Measurements from ENCODE around the gene BEND2. TPM values are rescaled to one million over a fixed set of nuclear protein-coding genes. Genes with fewer than 3 reads are reported as not detected.
"Not testable (repeated sequence)": the region's sequence is repeated elsewhere in the genome, so short reads cannot be mapped to it uniquely, and the experiment has no call there.

The BEND2 gene
- not detected for polyA plus RNA-seq (2013, experiment 1 of 2)
- polyA plus RNA-seq (2013, experiment 2 of 2), result not detected

DNA sequence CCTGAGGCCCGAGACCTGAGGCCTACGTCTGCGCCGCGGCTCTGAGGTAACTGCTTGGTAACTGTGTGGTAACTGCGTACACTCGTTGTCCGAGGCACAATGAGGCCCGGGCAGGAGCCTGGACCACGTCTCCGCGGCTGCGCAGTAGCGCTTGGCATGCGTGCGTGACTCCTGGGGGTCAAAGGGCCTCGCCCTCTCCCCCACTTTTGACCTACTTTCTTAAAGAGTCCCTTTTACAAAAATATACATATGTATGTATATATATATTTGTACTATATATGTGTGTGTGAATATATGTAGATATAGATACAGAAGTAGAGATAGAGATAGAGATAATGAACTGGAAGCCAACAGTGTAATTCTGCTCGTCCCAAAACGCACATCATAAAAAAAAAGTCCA, at the start of gene BEND2:
TSS of gene BEND2 (minus strand) at position 101 of the 400 bp plus-strand sequence. CDS start 136 bp downstream, outside the sequence.
- no peak within 1 kb of the TSS for H2AK5ac ChIP-seq (ENCODE audit: low read depth, low read length)

DNA sequence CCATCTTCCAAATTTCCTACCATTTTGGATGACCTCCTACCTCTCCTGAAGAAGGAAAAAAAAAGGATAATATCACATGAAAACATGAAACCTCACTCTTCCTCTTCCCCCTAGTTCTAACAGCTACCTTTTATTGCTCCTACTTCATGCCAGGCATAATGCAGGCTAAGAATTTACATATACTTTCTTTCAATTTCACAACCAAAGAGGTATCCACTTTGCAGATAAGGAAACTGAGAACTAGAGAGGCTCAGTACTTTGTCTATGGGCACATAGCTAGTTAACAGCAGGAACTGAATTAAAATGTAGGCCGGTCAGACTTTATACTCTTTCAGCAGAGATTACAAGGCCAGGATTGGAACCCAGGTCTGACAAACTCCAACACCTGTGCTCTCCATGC, 34.4 kb upstream of the BEND2 start:
- no peak overlapping the region for H3K4me3 ChIP-seq (ENCODE audit: low read length in 2 of 2)
- H3K14ac ChIP-seq (ENCODE audit: low read length), result no peak overlapping the region
- H3K79me1 ChIP-seq (ENCODE audit: low read depth, low read length), result no peaks in the 10 kb centered on the region
- no peak overlapping the region for H2BK12ac ChIP-seq (ENCODE audit: low read length)
- H2BK5ac ChIP-seq (ENCODE audit: low read length), result no peak overlapping the region
- WGBS, 2 donors (ENCODE audit: extremely low coverage in 2 of 2, insufficient read length in 2 of 2, insufficient replicate concordance in 1 of 2), result no CpG with 5 or more reads among the region's 1 CpG
- DNase-seq (ENCODE audit: low spot score), result no peak
- H3K27ac ChIP-seq (replicated peaks; ENCODE audit: low read length), result no peak overlapping the region
- no peak overlapping the region for H2AK5ac ChIP-seq (ENCODE audit: low read depth, low read length)
- no peak overlapping the region for H3K18ac ChIP-seq (ENCODE audit: low read length)
- no peaks in the 10 kb centered on the region for H3K4me1 ChIP-seq (ENCODE audit: control insufficient read depth in 2 of 2, insufficient read depth in 1 of 2, low read depth in 1 of 2, low read length in 2 of 2)
- no peak overlapping the region for H3K4ac ChIP-seq (ENCODE audit: low read length)
- H3K27me3 ChIP-seq (ENCODE audit: control insufficient read depth in 3 of 3, insufficient read depth in 3 of 3, low read depth in 1 of 3, low read length in 3 of 3), result no peaks in the 10 kb centered on the region
- H2AFZ ChIP-seq (ENCODE audit: low read length), result no peak overlapping the region
- no peak overlapping the region for H3K4me2 ChIP-seq (ENCODE audit: insufficient read depth, low read length, poor library complexity, severe bottlenecking)
- peaks cover 2 to 66% of the 10 kb centered on the region in 2 donors for H3K36me3 ChIP-seq (replicated peaks in 1 of 2; ENCODE audit: control insufficient read depth in 2 of 2, insufficient read depth in 2 of 2, low read length in 2 of 2)
- H3K9ac ChIP-seq (ENCODE audit: low read depth, low read length, poor library complexity), result no peak overlapping the region
- no peak overlapping the region for H3K23ac ChIP-seq (ENCODE audit: low read depth, low read length, poor library complexity)
- H2BK120ac ChIP-seq (ENCODE audit: low read depth, low read length), result no peak overlapping the region
- H4K8ac ChIP-seq (ENCODE audit: low read depth, low read length), result no peak overlapping the region
- H2BK15ac ChIP-seq (ENCODE audit: low read length), result no peak overlapping the region
- H3K9me3 ChIP-seq (replicated peaks in 1 of 2; ENCODE audit: control insufficient read depth in 2 of 2, insufficient read depth in 1 of 2, low read depth in 1 of 2, low read length in 2 of 2), result no peaks in the 10 kb centered on the region
- no peak overlapping the region for H4K91ac ChIP-seq (ENCODE audit: low read depth, low read length, poor library complexity)

More for the DNA sequence above, at the start of gene BEND2:
- Histone ChIP-seq H3K9me3 (replicated peaks in 1 of 2; ENCODE audit: control insufficient read depth in 2 of 2, insufficient read depth in 1 of 2, low read depth in 1 of 2, low read length in 2 of 2) (no peaks in the 10 kb centered on the region), H3K79me1 (ENCODE audit: low read depth, low read length) (no peaks in the 10 kb centered on the region), H3K14ac (ENCODE audit: low read length) (no peak within 1 kb of the TSS), H3K9ac (ENCODE audit: low read depth, low read length, poor library complexity) (no peak within 1 kb of the TSS), H3K36me3 (replicated peaks in 1 of 2; ENCODE audit: control insufficient read depth in 2 of 2, insufficient read depth in 2 of 2, low read length in 2 of 2) (no peaks in the 10 kb centered on the region), H4K91ac (ENCODE audit: low read depth, low read length, poor library complexity) (no peak within 1 kb of the TSS), H3K23ac (ENCODE audit: low read depth, low read length, poor library complexity) (no peak within 1 kb of the TSS), H3K4ac (ENCODE audit: low read length) (no peak within 1 kb of the TSS), H3K27ac (replicated peaks; ENCODE audit: low read length) (no peak within 1 kb of the TSS), H2BK120ac (ENCODE audit: low read depth, low read length) (no peak within 1 kb of the TSS), H3K18ac (ENCODE audit: low read length) (no peak within 1 kb of the TSS), H2BK15ac (ENCODE audit: low read length) (no peak within 1 kb of the TSS), H3K4me1 (ENCODE audit: control insufficient read depth in 2 of 2, insufficient read depth in 1 of 2, low read depth in 1 of 2, low read length in 2 of 2) (no peaks in the 10 kb centered on the region), H4K8ac (ENCODE audit: low read depth, low read length) (no peak within 1 kb of the TSS), H2AFZ (ENCODE audit: low read length) (no peak within 1 kb of the TSS), H3K27me3 (ENCODE audit: control insufficient read depth in 3 of 3, insufficient read depth in 3 of 3, low read depth in 1 of 3, low read length in 3 of 3) (no peaks in the 10 kb centered on the region), H2BK5ac (ENCODE audit: low read length) (no peak within 1 kb of the TSS), H3K4me2 (ENCODE audit: insufficient read depth, low read length, poor library complexity, severe bottlenecking) (no peak within 1 kb of the TSS), H3K4me3 (ENCODE audit: low read length in 2 of 2) (no peak within 1 kb of the TSS), H2BK12ac (ENCODE audit: low read length) (no peak within 1 kb of the TSS)
- DNase-seq (ENCODE audit: low spot score), result no peak
- WGBS, 2 donors (ENCODE audit: extremely low coverage in 2 of 2, insufficient read length in 2 of 2, insufficient replicate concordance in 1 of 2), result no CpG with 5 or more reads among the region's 19 CpGs

DNA sequence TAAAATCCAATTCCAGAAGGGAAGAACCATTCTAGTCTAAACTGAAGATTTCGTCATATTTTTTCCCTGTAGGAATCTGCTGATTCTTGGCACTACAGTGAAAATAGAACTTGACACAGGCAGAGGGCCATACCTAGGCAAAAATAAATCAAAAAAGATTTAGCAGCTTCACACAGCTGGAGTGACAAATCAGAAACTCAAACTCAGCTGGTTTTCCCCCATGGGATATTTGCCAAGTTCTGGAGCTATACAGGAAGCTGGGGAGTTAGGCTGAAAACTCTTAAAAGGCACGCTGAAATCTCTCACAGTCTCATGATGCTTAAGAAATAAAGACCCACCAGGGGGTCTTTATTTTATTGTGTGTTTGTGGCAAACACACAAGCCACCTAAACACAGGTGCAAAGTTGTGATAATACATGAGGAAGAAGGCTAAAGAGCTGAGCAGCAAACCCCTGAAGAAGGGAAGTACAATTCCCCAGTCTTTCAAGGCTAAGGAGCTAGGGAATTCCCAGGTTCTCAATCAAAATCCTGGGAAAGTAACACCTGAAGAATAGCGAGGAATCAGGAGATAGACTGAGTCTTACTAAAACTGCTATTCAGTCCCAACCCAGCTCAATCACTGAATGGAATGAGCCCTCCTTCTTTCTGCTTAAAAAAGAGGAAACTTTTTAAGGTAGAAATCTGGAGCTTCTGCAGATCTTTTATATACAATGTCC, 32.1 kb upstream of the BEND2 start:
- WGBS, 2 donors (ENCODE audit: extremely low coverage in 2 of 2, insufficient read length in 2 of 2, insufficient replicate concordance in 1 of 2), result no CpG with 5 or more reads among the region's 3 CpGs
- Histone ChIP-seq H2BK12ac (ENCODE audit: low read length) (no peak overlapping the region), H3K4me1 (ENCODE audit: control insufficient read depth in 2 of 2, insufficient read depth in 1 of 2, low read depth in 1 of 2, low read length in 2 of 2) (no peaks in the 10 kb centered on the region), H3K27me3 (ENCODE audit: control insufficient read depth in 3 of 3, insufficient read depth in 3 of 3, low read depth in 1 of 3, low read length in 3 of 3) (no peaks in the 10 kb centered on the region), H3K14ac (ENCODE audit: low read length) (no peak overlapping the region), H3K18ac (ENCODE audit: low read length) (no peak overlapping the region), H3K79me1 (ENCODE audit: low read depth, low read length) (no peaks in the 10 kb centered on the region), H2AK5ac (ENCODE audit: low read depth, low read length) (no peak overlapping the region), H3K36me3 (replicated peaks in 1 of 2; ENCODE audit: control insufficient read depth in 2 of 2, insufficient read depth in 2 of 2, low read length in 2 of 2) (peaks cover 2 to 64% of the 10 kb centered on the region in 2 donors), H3K27ac (replicated peaks; ENCODE audit: low read length) (no peak overlapping the region), H3K23ac (ENCODE audit: low read depth, low read length, poor library complexity) (no peak overlapping the region), H2BK5ac (ENCODE audit: low read length) (no peak overlapping the region), H2BK120ac (ENCODE audit: low read depth, low read length) (no peak overlapping the region), H3K4me3 (ENCODE audit: low read length in 2 of 2) (no peak overlapping the region), H2BK15ac (ENCODE audit: low read length) (no peak overlapping the region), H3K9me3 (replicated peaks in 1 of 2; ENCODE audit: control insufficient read depth in 2 of 2, insufficient read depth in 1 of 2, low read depth in 1 of 2, low read length in 2 of 2) (no peaks in the 10 kb centered on the region), H4K91ac (ENCODE audit: low read depth, low read length, poor library complexity) (no peak overlapping the region), H3K9ac (ENCODE audit: low read depth, low read length, poor library complexity) (no peak overlapping the region), H4K8ac (ENCODE audit: low read depth, low read length) (no peak overlapping the region), H3K4ac (ENCODE audit: low read length) (no peak overlapping the region), H3K4me2 (ENCODE audit: insufficient read depth, low read length, poor library complexity, severe bottlenecking) (no peak overlapping the region), H2AFZ (ENCODE audit: low read length) (no peak overlapping the region)
- no peak for DNase-seq (ENCODE audit: low spot score)

DNA sequence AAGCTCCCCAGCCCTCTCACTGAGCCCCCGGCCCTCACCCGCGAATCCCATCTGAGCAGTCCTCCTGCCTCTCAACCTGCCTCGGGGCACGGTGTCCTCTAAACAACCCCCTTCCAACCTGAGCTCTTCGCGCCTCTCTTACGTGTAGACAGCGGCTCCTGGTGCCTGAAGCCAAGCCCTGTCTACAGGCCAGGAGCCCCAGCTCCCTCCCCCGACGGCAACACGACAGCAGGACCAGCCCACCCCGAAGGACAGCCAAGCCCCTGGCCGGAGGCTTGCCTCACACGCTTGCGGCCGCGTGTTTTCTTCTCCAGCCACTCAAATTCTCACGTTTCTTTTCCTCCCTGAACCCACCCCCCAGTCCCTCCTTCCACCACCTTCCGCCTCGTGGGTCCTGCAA, 9.0 kb upstream of the BEND2 start:
- not testable (repeated sequence) for H3K14ac ChIP-seq (ENCODE audit: low read length); H3K27me3 ChIP-seq (ENCODE audit: control insufficient read depth in 3 of 3, insufficient read depth in 3 of 3, low read depth in 1 of 3, low read length in 3 of 3); H3K23ac ChIP-seq (ENCODE audit: low read depth, low read length, poor library complexity); H3K18ac ChIP-seq (ENCODE audit: low read length); H3K4ac ChIP-seq (ENCODE audit: low read length); H3K36me3 ChIP-seq (replicated peaks in 1 of 2; ENCODE audit: control insufficient read depth in 2 of 2, insufficient read depth in 2 of 2, low read length in 2 of 2); H4K8ac ChIP-seq (ENCODE audit: low read depth, low read length); H3K79me1 ChIP-seq (ENCODE audit: low read depth, low read length); H2AFZ ChIP-seq (ENCODE audit: low read length); H2AK5ac ChIP-seq (ENCODE audit: low read depth, low read length); H3K27ac ChIP-seq (replicated peaks; ENCODE audit: low read length); H2BK120ac ChIP-seq (ENCODE audit: low read depth, low read length); H2BK5ac ChIP-seq (ENCODE audit: low read length); H2BK15ac ChIP-seq (ENCODE audit: low read length); DNase-seq (ENCODE audit: low spot score); H3K9ac ChIP-seq (ENCODE audit: low read depth, low read length, poor library complexity); H3K4me1 ChIP-seq (ENCODE audit: control insufficient read depth in 2 of 2, insufficient read depth in 1 of 2, low read depth in 1 of 2, low read length in 2 of 2); H3K4me3 ChIP-seq (ENCODE audit: low read length in 2 of 2); H3K4me2 ChIP-seq (ENCODE audit: insufficient read depth, low read length, poor library complexity, severe bottlenecking); H4K91ac ChIP-seq (ENCODE audit: low read depth, low read length, poor library complexity); H3K9me3 ChIP-seq (replicated peaks in 1 of 2; ENCODE audit: control insufficient read depth in 2 of 2, insufficient read depth in 1 of 2, low read depth in 1 of 2, low read length in 2 of 2); H2BK12ac ChIP-seq (ENCODE audit: low read length)
- WGBS, 2 donors (ENCODE audit: extremely low coverage in 2 of 2, insufficient read length in 2 of 2, insufficient replicate concordance in 1 of 2), result no CpG with 5 or more reads among the region's 21 CpGs
